HUDEP-2 (cell line): ENCODE results near the gene MAD1L1.
"Not testable (repeated sequence)": the region's sequence is repeated elsewhere in the genome, so short reads cannot be mapped to it uniquely, and the experiment has no call there.

Source experiments
- DNase-seq, 76 experiments: peaks; one replicate each; lab custom pipeline; 2025; ENCODE audit not compliant: unreplicated experiment in 76 of 76; lab: John Stamatoyannopoulos, UW

MAD1L1 gene

GRCh38 chr7:1824151-1824881 lies 408.4 kb downstream of the MAD1L1 start:
- not testable (repeated sequence) for DNase-seq

GRCh38 chr7:1823376-1824150 lies 409.2 kb downstream of the MAD1L1 start:
- DNase-seq = no peak

- DNase-seq = no peak
These were observed 413.4 kb downstream of the MAD1L1 start for GRCh38 chr7:1819259-1819841.

GRCh38 chr7:1818575-1819258 lies 414.0 kb downstream of the MAD1L1 start:
- no peak for DNase-seq

GRCh38 chr7:1817061-1817712 lies 415.6 kb downstream of the MAD1L1 start:
- DNase-seq = no peak

GRCh38 chr7:1816451-1816850 lies 416.3 kb downstream of the MAD1L1 start:
- DNase-seq = not testable (repeated sequence)

GRCh38 chr7:1815551-1816281 lies 417.0 kb downstream of the MAD1L1 start:
- DNase-seq = not testable (repeated sequence)

- DNase-seq = no peak
These were observed 417.7 kb downstream of the MAD1L1 start for GRCh38 chr7:1815051-1815481.

GRCh38 chr7:1814089-1814811 lies 418.5 kb downstream of the MAD1L1 start:
- DNase-seq = no peak

- no peak for DNase-seq
These were observed 419.2 kb downstream of the MAD1L1 start for GRCh38 chr7:1813394-1814088.

GRCh38 chr7:1812509-1813393 lies 420.0 kb downstream of the MAD1L1 start:
- DNase-seq = peak in 9 of 76 experiments; percentile 1 to 37 (median 19)

GRCh38 chr7:1811850-1812508 lies 420.8 kb downstream of the MAD1L1 start:
- peak in 2 of 76 experiments; percentile 5 to 13 for DNase-seq

GRCh38 chr7:1810961-1811849 lies 421.5 kb downstream of the MAD1L1 start:
- DNase-seq = no peak

GRCh38 chr7:1810521-1810920 lies 422.2 kb downstream of the MAD1L1 start:
- DNase-seq = no peak

- DNase-seq = no peak
These were observed 423.0 kb downstream of the MAD1L1 start for GRCh38 chr7:1809601-1810258.

GRCh38 chr7:1809070-1809469 lies 423.7 kb downstream of the MAD1L1 start:
- no peak for DNase-seq
